IMR-90 (cell line): ENCODE results near the gene THEM4.

Experiments
- FOS ChIP-seq: fragments of 150-350 bp; IDR thresholded peaks from 2 replicates; pipeline ENCODE4 v1.6.1; 2016; ENCODE audit warnings: low read depth, low read length
- MAFK ChIP-seq: IDR thresholded peaks from 2 replicates; pipeline ENCODE4 v1.6.1; 2012; ENCODE audit warnings: low read depth, low read length, improper control_type of control experiment
- NFE2L2 ChIP-seq: fragments of 150-350 bp; IDR thresholded peaks from 2 replicates; pipeline ENCODE4 v1.6.1; 2016; ENCODE audit warnings: low read depth, mild to moderate bottlenecking, low read length
- POLR2A ChIP-seq: IDR thresholded peaks from 2 replicates; pipeline ENCODE4 v1.6.1; 2012; ENCODE audit warnings: mild to moderate bottlenecking, low read depth, low read length
- RAD21 ChIP-seq: IDR thresholded peaks from 2 replicates; pipeline ENCODE4 v1.6.1; 2012; ENCODE audit warnings: low read length, improper control_type of control experiment
- RCOR1 ChIP-seq: IDR thresholded peaks from 2 replicates; pipeline ENCODE4 v1.6.1; 2012; ENCODE audit warnings: mild to moderate bottlenecking, low read length, improper control_type of control experiment; ENCODE audit not compliant: insufficient replicate concordance
- RFX5 ChIP-seq: IDR thresholded peaks from 2 replicates; pipeline ENCODE4 v1.8.0; 2012; ENCODE audit warnings: low read depth, mild to moderate bottlenecking, low read length, moderate library complexity
- SMC3 ChIP-seq: fragments of 150-350 bp; IDR thresholded peaks from 2 replicates; pipeline ENCODE4 v1.6.1; 2016; ENCODE audit warnings: low read depth, mild to moderate bottlenecking, antibody characterized with exemption, low read length, moderate library complexity
- TF ChIP-seq, protein P1 (sequence below): conservative IDR thresholded peaks from 2 replicates; pipeline ENCODE4 v1.5.1; 2012; ENCODE audit warnings: mild to moderate bottlenecking, low read depth, low read length, improper control_type of control experiment
- TF ChIP-seq, protein P2 (sequence below): fragments of 150-350 bp; IDR thresholded peaks from 2 replicates; pipeline ENCODE4 v1.6.1; 2017; ENCODE audit warnings: mild to moderate bottlenecking, antibody characterized with exemption, low read length, low read depth

DNA sequence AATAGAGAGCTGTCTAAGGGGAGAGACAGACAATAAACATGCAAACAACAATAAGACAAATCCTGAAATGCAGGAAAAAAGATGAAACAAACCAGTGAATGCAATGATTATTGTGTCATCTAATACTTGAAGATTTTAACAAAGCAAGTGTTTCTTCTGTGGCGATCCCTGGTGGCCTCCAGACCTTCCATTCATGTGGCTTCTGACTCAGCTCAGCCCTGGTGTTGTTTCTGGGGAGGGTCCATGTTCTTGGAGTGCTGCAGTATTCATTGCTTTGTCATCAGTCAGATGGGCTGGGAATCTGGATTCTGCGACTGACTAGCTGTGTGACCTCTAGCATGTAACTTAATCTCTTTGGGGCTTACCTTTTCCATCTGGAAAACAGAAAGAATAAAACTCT, 68.2 kb downstream of the THEM4 start:
- TF ChIP-seq, protein P1, sequence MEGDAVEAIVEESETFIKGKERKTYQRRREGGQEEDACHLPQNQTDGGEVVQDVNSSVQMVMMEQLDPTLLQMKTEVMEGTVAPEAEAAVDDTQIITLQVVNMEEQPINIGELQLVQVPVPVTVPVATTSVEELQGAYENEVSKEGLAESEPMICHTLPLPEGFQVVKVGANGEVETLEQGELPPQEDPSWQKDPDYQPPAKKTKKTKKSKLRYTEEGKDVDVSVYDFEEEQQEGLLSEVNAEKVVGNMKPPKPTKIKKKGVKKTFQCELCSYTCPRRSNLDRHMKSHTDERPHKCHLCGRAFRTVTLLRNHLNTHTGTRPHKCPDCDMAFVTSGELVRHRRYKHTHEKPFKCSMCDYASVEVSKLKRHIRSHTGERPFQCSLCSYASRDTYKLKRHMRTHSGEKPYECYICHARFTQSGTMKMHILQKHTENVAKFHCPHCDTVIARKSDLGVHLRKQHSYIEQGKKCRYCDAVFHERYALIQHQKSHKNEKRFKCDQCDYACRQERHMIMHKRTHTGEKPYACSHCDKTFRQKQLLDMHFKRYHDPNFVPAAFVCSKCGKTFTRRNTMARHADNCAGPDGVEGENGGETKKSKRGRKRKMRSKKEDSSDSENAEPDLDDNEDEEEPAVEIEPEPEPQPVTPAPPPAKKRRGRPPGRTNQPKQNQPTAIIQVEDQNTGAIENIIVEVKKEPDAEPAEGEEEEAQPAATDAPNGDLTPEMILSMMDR: no peak
- no peak for TF ChIP-seq POLR2A
- no peak for TF ChIP-seq RAD21
- TF ChIP-seq FOS: no peak
- no peak for TF ChIP-seq SMC3
- no peak for TF ChIP-seq MAFK
- no peak for TF ChIP-seq RFX5
- TF ChIP-seq, protein P2, sequence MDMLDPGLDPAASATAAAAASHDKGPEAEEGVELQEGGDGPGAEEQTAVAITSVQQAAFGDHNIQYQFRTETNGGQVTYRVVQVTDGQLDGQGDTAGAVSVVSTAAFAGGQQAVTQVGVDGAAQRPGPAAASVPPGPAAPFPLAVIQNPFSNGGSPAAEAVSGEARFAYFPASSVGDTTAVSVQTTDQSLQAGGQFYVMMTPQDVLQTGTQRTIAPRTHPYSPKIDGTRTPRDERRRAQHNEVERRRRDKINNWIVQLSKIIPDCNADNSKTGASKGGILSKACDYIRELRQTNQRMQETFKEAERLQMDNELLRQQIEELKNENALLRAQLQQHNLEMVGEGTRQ: no peak
- TF ChIP-seq RCOR1: no peak
- no peak for TF ChIP-seq NFE2L2
